Transverse colon (tissue), 3 donors: ENCODE results near the gene MMD.

Experiments used
- POLR2A ChIP-seq: fragments of 450-650 bp; IDR thresholded peaks from one replicate; pipeline ENCODE4 v1.6.1; 2016; ENCODE audit warnings: antibody characterized with exemption, mild to moderate bottlenecking, moderate library complexity
- TF ChIP-seq, protein P1 (sequence below), 5 experiments: fragments of 200-600 bp in 3 of 5; fragments of 450-650 bp in 2 of 5; sonication (generic) in 3 of 5; IDR thresholded peaks; 1 replicate in 2 of 5; 2 replicates in 3 of 5; pipeline ENCODE4 v1.5.1; 2016 to 2017; ENCODE audit warnings: antibody characterized with exemption in 5 of 5, inconsistent platforms in 3 of 5, mild to moderate bottlenecking in 2 of 5, moderate library complexity in 1 of 5

DNA sequence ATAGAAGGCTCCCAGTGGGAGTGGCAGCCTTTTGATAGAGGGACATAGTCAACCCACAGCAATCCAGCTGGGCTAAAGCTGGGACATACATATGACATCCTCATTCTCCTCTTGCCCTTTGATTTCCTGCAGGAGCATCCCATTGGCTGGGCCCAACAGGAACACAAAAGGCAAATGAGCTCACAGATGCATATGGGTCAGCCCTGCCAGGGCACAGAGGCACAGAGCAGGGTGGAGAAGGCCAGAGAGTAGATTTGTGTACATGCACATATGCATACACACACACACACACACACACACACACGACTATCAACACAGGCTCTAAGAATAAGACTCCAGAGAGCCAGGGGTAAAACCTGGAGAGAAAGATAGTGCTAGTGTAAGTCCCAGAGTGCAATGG, 58.6 kb downstream of the MMD start:
- TF ChIP-seq, protein P1, sequence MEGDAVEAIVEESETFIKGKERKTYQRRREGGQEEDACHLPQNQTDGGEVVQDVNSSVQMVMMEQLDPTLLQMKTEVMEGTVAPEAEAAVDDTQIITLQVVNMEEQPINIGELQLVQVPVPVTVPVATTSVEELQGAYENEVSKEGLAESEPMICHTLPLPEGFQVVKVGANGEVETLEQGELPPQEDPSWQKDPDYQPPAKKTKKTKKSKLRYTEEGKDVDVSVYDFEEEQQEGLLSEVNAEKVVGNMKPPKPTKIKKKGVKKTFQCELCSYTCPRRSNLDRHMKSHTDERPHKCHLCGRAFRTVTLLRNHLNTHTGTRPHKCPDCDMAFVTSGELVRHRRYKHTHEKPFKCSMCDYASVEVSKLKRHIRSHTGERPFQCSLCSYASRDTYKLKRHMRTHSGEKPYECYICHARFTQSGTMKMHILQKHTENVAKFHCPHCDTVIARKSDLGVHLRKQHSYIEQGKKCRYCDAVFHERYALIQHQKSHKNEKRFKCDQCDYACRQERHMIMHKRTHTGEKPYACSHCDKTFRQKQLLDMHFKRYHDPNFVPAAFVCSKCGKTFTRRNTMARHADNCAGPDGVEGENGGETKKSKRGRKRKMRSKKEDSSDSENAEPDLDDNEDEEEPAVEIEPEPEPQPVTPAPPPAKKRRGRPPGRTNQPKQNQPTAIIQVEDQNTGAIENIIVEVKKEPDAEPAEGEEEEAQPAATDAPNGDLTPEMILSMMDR (IDR thresholded peaks at IDR 0.05), result no peak
- no peak for TF ChIP-seq POLR2A
